GM12878 (cell line): ENCODE results near the gene EMILIN3. TPM values are rescaled to one million over a fixed set of nuclear protein-coding genes. Genes with fewer than 3 reads are reported as not detected.

Experiments
- ATAC-seq: fragments of 200-7000 bp; cut with Tn5 transposase; 3 replicates; pipeline ENCODE4 v1.9.1; 2020; ENCODE audit warnings: mild to moderate bottlenecking, moderate library complexity
- BruUV-seq: library from RNA; stranded (reverse); fragments of 400-500 nt; replicated peaks from 2 replicates; lab custom pipeline; 2021; lab: Mats Ljungman, UMichigan
- CTCF ChIA-PET: fragments of 300-600 bp; sonication (Branson Sonifier 250); formaldehyde crosslinking; extraction: SDS; loops from one replicate; lab custom pipeline; 2021; ENCODE audit warnings: inconsistent platforms; lab: Yijun Ruan, JAX
- POLR2A ChIA-PET: fragments of 350-600 bp; formaldehyde crosslinking; extraction: SDS; loops from one replicate; lab custom pipeline; 2021; ENCODE audit warnings: inconsistent platforms; lab: Charles Lee
- RAD21 ChIA-PET: fragments of 300-600 bp; sonication (Branson Sonifier 250); formaldehyde crosslinking; loops from one replicate; lab custom pipeline; 2023; ENCODE audit warnings: antibody characterized with exemption; ENCODE audit not compliant: unreplicated experiment; lab: Charles Lee
- SMC1A ChIA-PET: fragments of 300-600 bp; sonication (Branson Sonifier 250); formaldehyde crosslinking; loops from one replicate; lab custom pipeline; 2023; ENCODE audit not compliant: unreplicated experiment, uncharacterized antibody; lab: Charles Lee
- DNase-seq: peaks from one replicate; pipeline ENCODE4 v3.0.0-alpha.2; 2011; ENCODE audit warnings: low read depth, low spot score
- FAIRE-seq: peaks from 3 replicates; lab custom pipeline; 2011; peaks lifted over from hg19 to GRCh38; lab: Jason Lieb, UNC
- H2AFZ ChIP-seq: 2 replicates; pipeline ENCODE4 v1.6.0; 2011; ENCODE audit warnings: low read depth, low read length, control low read depth; ENCODE audit not compliant: control insufficient read depth
- H3K27ac ChIP-seq: 2 replicates; pipeline ENCODE4 v1.5.1; 2011; ENCODE audit warnings: control low read depth; ENCODE audit not compliant: control insufficient read depth, insufficient read depth
- H3K27me3 ChIP-seq, 2 experiments: replicated peaks in 1 of 2; 2 replicates each; pipeline versions ENCODE4 v1.6.0 to v1.6.1; 2011; ENCODE audit warnings: low read length in 1 of 2; ENCODE audit not compliant: control insufficient read depth in 2 of 2, insufficient read depth in 2 of 2
- H3K36me3 ChIP-seq, 2 experiments: 2 replicates each; pipeline ENCODE4 v1.5.1; 2011; ENCODE audit warnings: low read length in 1 of 2; ENCODE audit not compliant: control insufficient read depth in 2 of 2, insufficient read depth in 2 of 2
- H3K4me1 ChIP-seq: 2 replicates; pipeline ENCODE4 v1.6.1; 2011; ENCODE audit warnings: mild to moderate bottlenecking, low read length, moderate library complexity, mixed read lengths; ENCODE audit not compliant: control insufficient read depth, insufficient read depth
- H3K4me2 ChIP-seq: 2 replicates; pipeline ENCODE4 v1.6.0; 2011; ENCODE audit warnings: control low read depth; ENCODE audit not compliant: control insufficient read depth, insufficient read depth
- H3K4me3 ChIP-seq: fragments of 200-600 bp; sonication (generic); 2 replicates; pipeline ENCODE4 v1.5.1; 2016
- H3K79me2 ChIP-seq: 2 replicates; pipeline ENCODE4 v1.6.0; 2011; ENCODE audit warnings: low read length; ENCODE audit not compliant: control insufficient read depth, insufficient read depth
- H3K9ac ChIP-seq: 2 replicates; pipeline ENCODE4 v1.8.0; 2011; ENCODE audit warnings: low read length, control low read depth, mixed read lengths; ENCODE audit not compliant: control insufficient read depth, insufficient read depth
- H3K9me3 ChIP-seq: replicated peaks from 3 replicates; pipeline ENCODE4 v1.5.1; 2011; ENCODE audit warnings: mild to moderate bottlenecking, low read length; ENCODE audit not compliant: control insufficient read depth, insufficient read depth
- H4K20me1 ChIP-seq: 2 replicates; pipeline ENCODE4 v1.6.0; 2011; ENCODE audit not compliant: control insufficient read depth, insufficient read depth
- CBX5 ChIP-seq: sonication (generic); IDR thresholded peaks from 2 replicates; pipeline ENCODE4 v1.6.1; 2016; ENCODE audit warnings: low read depth, moderate library complexity, mild to moderate bottlenecking, inconsistent platforms
- RELA ChIP-seq: fragments of 450-650 bp; IDR thresholded peaks from 2 replicates; pipeline ENCODE4 v1.8.0; 2014; ENCODE audit warnings: borderline replicate concordance; ENCODE audit not compliant: partially characterized antibody
- whole genome bisulfite sequencing: methylation state at CpG from one replicate; pipeline ENCODE4 v1.1.6; 2016; ENCODE audit warnings: low lambda C conversion rate; ENCODE audit not compliant: insufficient replicate concordance, insufficient coverage; ENCODE audit errors: missing lambda C conversion rate; 5-methylcytosine and 5-hydroxymethylcytosine counted together
- in situ Hi-C: fragments of 300-500 bp; cut with MboI; formaldehyde crosslinking; loops from 9 replicates; pipeline ENCODE4 v1.14.3; 2018; ENCODE audit warnings: mixed read lengths
- intact Hi-C: fragments of 100-400 bp; cut with micrococcal nuclease; formaldehyde crosslinking; loops from one replicate; pipeline ENCODE4 v1.14.2; 2022; ENCODE audit not compliant: unreplicated experiment
- polyA plus RNA-seq, 11 experiments: library from polyadenylated mRNA; depleted of rRNA in 4 of 11; unstranded in 6 of 11; stranded (reverse) in 5 of 11; fragments of >200 nt; fragmentation: Nextera tagmentation in 4 of 11; fragmentation: Illumina TruSeq in 1 of 11; extraction: Ambion mirVana in 4 of 11; extraction: Trizol in 1 of 11; gene quantifications; 1 replicate in 1 of 11; 2 replicates in 10 of 11; pipeline versions ENCODE4 v1.2.1 to v1.2.3, GENCODE V29; 2011 to 2016; ENCODE audit warnings: inconsistent platforms in 2 of 11, missing spikeins in 2 of 11, low read depth in 1 of 11
- total RNA-seq, 4 experiments: library from RNA; depleted of rRNA in 3 of 4; stranded (reverse); fragments of >200 nt in 3 of 4; fragmentation: Illumina TruSeq in 1 of 4; extraction: Trizol in 1 of 4; gene quantifications; 2 replicates each; pipeline versions ENCODE4 v1.2.1 to v1.2.3, GENCODE V29; 2013 to 2021
- TF ChIP-seq, protein P1 (sequence below): IDR thresholded peaks from 2 replicates; pipeline ENCODE4 v1.6.1; 2012; ENCODE audit warnings: low read depth, low read length, improper control_type of control experiment
- TF ChIP-seq, protein P2 (sequence below): fragments of 450-650 bp; IDR thresholded peaks from 2 replicates; pipeline ENCODE4 v1.6.1; 2017; ENCODE audit warnings: antibody characterized with exemption, mild to moderate bottlenecking, moderate library complexity

EMILIN3 gene
- total and polyA plus RNA-seq, 10 of the 15 experiments (the other 5 are each of a cell fraction or from before 2014, with no cell fraction given): not detected

DNA sequence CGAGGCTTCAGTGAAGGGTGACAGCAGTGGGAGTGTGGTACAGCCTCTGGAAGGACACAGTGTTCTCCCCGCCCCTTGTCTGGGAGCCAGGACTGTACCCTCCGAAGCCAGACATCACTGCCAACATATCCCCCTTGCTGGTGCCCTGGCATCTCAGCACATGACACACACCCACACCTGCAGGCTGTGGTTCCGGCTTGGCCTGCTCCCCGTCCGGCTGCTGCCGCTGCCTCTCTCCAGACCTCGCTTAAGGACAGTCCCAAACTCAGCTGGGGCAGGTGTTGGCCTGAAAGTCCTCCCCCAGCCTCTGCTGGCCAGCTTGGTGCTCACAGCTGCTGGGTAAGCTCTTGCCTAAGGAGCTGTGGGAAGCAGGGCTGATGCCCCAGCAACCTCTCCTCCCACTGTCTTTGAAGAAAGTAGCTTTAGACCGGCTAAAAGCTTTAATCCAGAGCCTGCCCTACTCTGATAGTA is 7.0 kb downstream of the EMILIN3 start:
- no peak overlapping the region for H3K4me2 ChIP-seq
- no peaks in the 10 kb centered on the region for H3K79me2 ChIP-seq
- ChIA-PET CTCF (no interaction called here), RAD21 (no interaction called here), POLR2A (no interaction called here), SMC1A (no interaction called here)
- no peak for FAIRE-seq
- in situ Hi-C loops: no loop called here
- no peaks in the 10 kb centered on the region; a peak in 1 of 4 replicates for H3K27me3 ChIP-seq
- no peak overlapping the region for H3K4me3 ChIP-seq
- TF ChIP-seq, protein P1, sequence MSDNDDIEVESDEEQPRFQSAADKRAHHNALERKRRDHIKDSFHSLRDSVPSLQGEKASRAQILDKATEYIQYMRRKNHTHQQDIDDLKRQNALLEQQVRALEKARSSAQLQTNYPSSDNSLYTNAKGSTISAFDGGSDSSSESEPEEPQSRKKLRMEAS: no peak
- TF ChIP-seq RELA: no peak
- TF ChIP-seq, protein P2, sequence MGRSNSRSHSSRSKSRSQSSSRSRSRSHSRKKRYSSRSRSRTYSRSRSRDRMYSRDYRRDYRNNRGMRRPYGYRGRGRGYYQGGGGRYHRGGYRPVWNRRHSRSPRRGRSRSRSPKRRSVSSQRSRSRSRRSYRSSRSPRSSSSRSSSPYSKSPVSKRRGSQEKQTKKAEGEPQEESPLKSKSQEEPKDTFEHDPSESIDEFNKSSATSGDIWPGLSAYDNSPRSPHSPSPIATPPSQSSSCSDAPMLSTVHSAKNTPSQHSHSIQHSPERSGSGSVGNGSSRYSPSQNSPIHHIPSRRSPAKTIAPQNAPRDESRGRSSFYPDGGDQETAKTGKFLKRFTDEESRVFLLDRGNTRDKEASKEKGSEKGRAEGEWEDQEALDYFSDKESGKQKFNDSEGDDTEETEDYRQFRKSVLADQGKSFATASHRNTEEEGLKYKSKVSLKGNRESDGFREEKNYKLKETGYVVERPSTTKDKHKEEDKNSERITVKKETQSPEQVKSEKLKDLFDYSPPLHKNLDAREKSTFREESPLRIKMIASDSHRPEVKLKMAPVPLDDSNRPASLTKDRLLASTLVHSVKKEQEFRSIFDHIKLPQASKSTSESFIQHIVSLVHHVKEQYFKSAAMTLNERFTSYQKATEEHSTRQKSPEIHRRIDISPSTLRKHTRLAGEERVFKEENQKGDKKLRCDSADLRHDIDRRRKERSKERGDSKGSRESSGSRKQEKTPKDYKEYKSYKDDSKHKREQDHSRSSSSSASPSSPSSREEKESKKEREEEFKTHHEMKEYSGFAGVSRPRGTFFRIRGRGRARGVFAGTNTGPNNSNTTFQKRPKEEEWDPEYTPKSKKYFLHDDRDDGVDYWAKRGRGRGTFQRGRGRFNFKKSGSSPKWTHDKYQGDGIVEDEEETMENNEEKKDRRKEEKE: no peak
- no peak for TF ChIP-seq CBX5
- intact Hi-C loops: no loop called here
- no peak overlapping the region for H3K27ac ChIP-seq
- no peak for ATAC-seq
- DNase-seq: no peak
- H3K4me1 ChIP-seq: no peaks in the 10 kb centered on the region
- no peaks in the 10 kb centered on the region for H4K20me1 ChIP-seq
- 48% methylated on average over 9 of the region's 9 CpGs for WGBS
- H3K9ac ChIP-seq: no peak overlapping the region
- no peaks in the 10 kb centered on the region for H3K36me3 ChIP-seq
- BruUV-seq: no TSS peak
- H2AFZ ChIP-seq: no peak overlapping the region
- H3K9me3 ChIP-seq: no peaks in the 10 kb centered on the region
